T-helper 1 cell treated with Interleukin-12 subunit alpha and Interleukin-12 subunit beta and Interleukin-4 antibody, amounts not matched to agents 30 ng/mL and 1 ng/mL, for 36 hours (primary cell): ENCODE measurements around the gene BDH2. TPM values are rescaled to one million over a fixed set of nuclear protein-coding genes. Genes with fewer than 3 reads are reported as not detected.

Experiments
- intact Hi-C: fragments of 100-400 bp; cut with micrococcal nuclease; formaldehyde crosslinking; loops from one replicate; pipeline ENCODE4 v1.15.1; 2024
- total RNA-seq: library from RNA; stranded (reverse); gene quantifications from 2 replicates; pipeline ENCODE4 v1.2.3, GENCODE V29; 2022

Gene BDH2
- total RNA-seq: 12.3 and 13.9 TPM in 2 replicates

DNA sequence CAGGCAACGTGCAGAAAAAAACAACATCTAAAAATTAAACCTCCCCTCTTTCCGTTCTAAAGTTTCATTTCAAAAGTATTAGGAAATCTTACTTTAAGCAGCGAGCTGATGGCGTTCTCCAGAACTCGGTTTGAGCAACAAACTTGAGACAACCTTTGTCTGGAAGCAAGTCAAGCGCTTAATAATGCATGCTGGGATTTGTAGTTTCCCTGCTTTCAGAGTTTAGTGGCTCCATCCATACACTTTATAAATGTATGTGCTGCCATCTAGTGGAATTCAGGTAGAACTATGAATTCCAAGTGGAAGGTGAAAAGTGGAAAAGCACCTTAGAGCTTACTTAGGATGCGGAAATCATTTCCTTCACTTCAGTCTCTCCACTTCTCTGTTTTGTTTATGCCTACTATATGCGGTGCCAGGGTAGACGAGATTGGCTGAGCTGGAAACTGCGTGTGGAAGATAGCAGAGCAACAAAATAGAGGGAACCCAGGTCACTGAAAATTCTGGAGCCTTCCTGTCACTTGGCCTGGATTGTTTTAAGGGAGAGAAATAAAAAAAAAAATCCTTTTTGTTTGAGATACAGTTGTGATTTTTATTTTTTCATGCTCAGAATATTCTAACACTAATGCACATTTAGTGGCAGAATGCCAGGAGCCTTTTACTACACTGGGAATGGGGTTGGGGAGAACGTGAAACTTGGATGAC, at the start of gene BDH2:
BDH2 (minus strand) TSS at position 144 of the 702 bp plus-strand sequence. CDS start 3,580 bp downstream, outside the sequence.
- intact Hi-C loops: loop anchor here (1.0 to 10.0 kb wide), 16 partner anchors 9 to 843 kb away; partner anchors contain the start of genes CENPE, CISD2, MANBA and SLC39A8

DNA sequence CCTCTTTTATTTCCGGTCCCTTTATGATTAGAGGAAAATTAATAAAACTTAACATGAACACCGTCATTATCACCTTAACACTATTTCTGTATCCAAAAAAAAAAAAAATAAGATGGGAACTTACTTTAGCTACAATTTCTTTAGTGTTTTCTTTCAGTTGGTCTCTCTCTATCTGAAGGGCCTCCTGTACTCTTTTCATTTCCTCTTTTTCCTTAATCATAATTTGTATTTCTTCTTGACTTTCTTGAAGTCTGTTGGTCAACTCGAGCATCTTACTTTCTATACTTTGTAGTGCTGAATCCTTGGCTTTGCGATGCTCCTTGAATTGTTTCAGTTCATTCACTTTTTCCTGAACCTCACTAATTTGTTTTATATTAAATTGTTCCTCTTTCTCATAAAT, 45.3 kb upstream of the BDH2 start:
- intact Hi-C loops: no loop called here

DNA sequence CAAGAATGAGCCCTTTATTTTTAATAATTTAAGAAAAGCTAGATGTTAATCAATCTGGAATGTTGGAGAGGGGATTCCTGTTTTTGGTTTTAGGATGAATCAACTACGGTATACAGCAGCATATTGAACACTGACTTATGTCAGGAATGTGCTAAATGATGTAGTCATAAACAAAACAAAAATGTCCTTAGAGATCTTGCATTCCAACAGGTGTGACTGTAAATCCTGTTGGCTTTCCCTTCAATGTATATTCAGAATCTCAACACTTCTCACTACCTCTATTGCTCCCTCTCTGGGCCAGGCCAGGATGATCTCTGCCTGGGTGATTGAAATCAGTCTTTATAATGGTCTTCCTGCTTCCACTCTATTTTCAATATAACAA, 37.8 kb upstream of the BDH2 start:
- intact Hi-C loops: loop anchor here (2.0 kb wide), 1 partner anchor 61 kb away; the partner anchor contains the start of gene CENPE

DNA sequence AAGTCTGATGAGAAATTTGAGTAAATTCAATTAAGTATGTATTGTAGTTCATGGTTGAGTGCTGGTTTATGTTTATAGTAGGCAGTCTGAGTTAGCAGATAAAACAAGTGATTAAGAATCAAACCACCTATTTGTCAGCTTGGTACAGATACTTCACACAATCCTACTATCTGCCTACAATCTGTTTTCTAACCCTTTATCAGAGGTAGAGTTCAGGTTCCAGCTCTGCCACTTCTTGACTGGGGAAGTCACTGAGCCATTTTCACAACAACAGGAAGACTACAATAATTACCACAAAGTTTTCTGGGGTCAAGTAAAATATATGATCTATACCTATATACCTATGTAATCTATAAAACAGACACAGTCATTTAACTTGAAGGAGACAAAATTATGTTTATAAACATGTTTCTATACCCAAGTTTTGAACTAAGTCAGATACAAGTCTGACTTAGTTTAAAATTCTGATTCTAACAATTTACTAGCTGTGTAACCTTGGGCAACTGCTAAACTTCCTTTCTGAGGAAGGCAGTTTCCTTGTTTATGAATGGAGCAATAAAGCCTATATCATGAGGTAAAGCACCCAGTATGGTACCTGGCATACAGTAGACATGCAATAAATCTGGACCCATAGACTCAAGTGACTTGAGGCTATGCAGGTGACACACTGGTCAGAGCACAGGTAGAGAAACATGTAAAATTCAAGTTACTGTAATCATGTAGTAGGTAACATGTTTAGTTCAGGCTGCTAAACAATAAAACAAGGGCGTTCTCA, 37.2 kb upstream of the BDH2 start:
- intact Hi-C loops: loop anchor here (2.0 kb wide), 1 partner anchor 62 kb away; the partner anchor contains the start of gene CENPE

DNA sequence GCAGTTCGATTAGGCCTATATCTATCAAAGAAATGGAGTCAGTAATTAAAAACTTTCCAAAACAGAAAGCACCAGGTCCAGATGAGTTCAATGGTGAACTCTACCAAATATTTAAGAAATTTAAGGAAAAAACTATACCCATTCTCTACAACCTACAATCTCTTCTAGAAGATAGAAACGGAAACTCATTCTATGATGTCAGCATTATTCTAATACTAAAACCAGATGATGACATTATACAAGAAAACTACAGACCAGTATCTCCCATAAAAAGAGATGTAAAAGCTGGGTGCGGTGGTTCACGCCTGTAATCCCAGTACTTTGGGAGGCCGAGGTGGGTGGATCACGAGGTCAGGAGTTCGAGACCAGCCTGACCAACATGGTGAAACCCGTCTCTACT, 29.5 kb upstream of the BDH2 start:
- intact Hi-C loops: no loop called here

DNA sequence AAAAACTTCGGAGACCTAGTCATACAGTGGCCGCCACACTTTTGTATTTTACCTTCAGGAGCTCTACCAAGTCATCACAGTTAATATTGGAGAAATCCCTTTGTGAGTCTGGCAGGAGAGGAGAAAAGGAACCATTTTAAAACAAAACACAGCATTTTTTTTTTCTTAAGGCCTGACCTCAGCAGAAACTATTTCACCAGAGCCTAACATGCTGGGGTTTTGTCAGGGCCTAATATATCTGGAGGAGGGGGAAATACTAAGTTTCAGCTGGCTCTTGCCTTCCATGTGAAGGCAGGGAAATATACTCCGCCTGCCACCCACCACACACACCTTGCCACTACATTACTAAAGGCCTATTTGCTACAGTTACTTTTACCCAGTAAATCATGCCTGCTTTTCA, 26.5 kb upstream of the BDH2 start:
- intact Hi-C loops: no loop called here

DNA sequence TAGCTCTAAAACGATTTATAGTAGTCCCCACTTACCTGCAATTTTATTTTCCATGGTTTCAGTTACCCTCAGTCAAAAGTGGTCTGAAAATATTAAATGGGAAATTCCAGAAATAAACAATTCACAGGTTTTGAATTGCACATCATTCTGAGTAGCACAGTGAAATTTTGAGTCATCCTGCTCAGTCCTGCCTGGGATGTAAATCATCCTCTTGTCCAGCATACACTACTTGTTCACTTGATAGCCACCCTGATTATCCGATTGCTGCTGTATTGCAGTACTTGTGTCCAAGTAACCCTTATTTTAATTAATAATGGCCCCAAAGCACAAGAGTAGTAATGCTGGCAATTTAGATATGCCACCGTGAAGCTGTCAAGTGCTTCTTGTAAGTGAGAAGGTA, 23.5 kb upstream of the BDH2 start:
- intact Hi-C loops: no loop called here

DNA sequence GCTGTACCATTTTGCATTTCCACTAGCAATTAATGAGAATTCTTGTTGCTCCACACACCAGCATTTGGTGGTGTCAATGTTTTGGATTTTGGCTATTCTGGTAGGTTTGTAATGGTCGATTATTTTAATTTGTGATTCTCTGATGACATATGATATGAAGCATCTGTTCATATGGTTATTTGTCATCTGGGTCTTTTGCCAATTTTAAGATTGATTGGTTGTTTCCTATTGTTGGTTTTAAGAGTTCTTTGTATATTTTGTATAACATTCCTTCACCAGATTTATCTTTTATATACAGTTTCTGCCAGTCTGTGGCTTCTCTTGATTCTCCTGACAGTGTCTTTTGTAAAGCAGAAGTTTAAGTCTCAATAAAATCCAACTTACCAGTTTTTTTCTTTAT, 18.5 kb upstream of the BDH2 start:
- intact Hi-C loops: no loop called here

DNA sequence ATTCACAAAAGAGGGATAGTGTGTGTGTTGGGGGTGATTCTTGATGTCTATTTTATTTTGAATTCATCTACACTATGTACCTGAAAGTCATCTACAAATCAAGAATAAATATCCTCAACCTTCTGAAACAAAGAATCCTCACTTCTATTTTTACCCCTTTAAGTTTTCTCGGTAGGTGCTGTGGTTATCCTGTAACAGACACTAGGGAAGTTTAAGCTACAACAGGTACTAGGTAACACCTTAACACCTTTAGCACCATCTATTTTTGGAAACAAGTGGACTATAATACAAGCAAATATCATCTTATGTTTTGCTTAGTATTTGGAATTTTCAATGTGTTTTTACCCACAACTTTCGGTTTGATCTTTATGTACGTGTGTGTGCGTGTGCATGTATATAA, 12.0 kb upstream of the BDH2 start:
- intact Hi-C loops: no loop called here

DNA sequence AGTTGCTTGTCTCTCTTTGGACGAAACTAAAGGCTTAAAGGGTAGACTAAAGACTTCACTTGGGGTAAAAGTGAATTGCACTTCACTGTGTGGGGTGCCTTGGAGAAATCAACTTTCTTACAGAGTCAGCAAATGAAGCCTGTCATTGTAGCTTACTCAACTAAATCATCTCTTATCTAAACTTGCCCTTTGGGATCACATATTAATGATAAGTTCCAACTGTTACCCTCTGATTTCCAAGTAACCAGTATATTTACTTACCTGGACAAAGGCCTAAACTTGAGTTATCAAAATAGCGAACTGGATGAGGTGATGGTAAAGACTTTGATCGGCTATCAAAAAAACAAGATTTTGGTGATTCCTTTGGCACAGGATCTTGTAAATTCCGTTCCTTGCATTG, 8.9 kb upstream of the BDH2 start:
- intact Hi-C loops: loop anchor here (5.0 kb wide), 1 partner anchor 1366 kb away; no protein-coding TSS in a partner anchor

DNA sequence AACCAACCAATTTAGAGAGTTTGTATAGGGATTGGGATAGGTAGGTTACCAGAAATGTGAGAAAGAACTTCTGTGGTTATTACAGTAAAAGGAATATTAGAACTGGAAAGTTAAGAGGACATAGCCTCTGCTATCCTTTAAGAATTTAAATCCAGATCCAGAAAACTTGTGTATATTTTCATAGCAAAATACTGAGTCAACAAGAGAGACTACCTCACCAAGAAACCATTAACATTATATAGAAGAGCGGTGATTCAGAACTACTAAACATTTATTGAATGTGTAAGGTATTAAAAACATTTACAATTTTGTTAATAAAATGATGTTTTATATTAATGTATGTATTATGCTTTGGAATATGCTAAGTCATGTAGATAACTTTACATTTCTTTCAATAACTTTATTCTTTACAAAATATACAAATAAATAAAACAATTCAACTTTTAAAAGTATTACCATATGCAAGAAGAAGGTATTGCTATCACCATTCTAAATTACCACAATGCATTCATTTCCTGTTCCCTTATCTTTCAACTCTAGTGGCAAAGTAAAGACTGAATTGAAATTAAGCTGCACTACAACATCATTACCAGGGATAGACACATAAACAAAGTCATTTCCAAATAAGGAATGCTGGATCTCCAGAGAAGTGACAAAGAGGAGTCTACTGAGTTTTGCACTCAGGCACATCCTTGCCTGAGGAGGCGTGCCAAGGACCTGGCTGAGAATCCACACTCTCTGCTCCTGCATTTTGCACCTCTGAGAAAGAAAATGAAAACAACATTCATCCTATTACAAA, 6.1 kb upstream of the BDH2 start:
- intact Hi-C loops: loop anchor here (5.0 kb wide), 1 partner anchor 1363 kb away; no protein-coding TSS in a partner anchor

DNA sequence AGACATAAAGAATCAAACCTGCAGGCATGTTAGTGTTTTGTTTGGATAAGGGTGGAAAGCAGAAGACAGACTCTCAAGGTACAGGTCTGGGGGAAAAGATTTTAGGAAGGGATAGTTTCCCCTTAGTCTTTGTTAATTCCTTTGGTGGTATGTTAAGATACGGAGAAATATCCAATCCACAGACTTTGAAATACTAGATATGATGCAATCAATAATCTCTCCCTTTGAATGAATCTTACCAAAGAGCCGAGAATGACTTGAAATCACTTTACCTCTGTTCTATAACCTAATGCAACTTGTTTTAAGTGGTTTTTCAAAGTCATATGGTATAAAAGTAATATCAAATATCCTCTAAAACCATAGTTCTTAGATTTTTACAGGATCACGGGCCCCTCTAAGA, 5.3 kb upstream of the BDH2 start:
- intact Hi-C loops: loop anchor here (5.0 kb wide), 1 partner anchor 1363 kb away; no protein-coding TSS in a partner anchor

DNA sequence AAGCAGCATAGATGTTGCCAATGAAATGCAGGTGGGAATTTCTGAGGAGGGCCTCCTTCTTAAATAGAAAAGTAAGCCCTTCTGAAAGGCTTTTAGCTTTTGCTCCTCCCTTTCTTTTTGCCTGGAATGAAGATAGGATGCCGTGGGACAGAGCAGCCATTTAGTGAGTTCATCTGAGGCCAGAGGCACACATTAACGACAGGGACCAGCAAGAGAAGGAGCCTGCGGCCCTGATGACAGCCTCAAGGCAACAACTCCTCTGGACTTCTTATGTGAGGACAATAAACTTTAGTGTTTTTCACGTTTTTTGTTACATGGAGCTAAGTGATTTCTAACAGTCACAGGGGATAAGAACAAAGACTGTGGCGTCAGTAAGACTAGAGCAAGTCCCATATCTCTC, 1.1 kb upstream of the BDH2 start:
- intact Hi-C loops: no loop called here

DNA sequence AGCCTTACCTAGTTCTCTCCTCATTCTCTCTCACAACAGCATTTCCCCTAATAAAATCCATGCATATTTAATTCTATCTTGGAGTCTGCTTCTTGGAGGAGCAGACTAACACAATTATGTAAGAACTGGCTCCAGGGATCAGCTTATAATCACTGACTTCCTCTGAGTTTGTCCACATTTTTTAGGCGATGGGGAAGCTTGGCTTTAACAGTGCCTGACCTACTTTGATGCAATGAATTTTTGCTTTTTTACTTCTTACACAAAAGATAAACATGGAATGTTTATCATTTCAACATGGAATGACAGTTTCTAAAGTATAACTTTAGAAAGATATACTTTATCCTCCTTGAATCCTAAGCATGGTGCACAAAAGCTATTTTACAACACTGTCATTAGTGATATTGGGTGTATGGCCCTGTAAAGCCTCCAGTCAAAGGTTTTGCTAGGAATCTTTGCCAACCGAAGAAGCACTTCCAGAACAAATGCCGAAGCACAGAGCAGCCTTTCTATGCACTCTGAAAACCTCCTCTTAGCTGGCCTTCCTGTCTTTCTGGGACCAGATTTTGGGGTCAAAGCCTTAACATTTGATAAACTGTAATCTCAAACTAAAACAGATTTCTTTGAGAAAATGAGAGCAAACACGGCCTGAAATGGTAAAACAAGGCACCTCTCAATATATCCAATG, 736 bp downstream of the BDH2 start:
- intact Hi-C loops: loop anchor here (1.0 to 10.0 kb wide), 16 partner anchors 8 to 842 kb away; partner anchors contain the start of genes CENPE, CISD2, MANBA and SLC39A8

DNA sequence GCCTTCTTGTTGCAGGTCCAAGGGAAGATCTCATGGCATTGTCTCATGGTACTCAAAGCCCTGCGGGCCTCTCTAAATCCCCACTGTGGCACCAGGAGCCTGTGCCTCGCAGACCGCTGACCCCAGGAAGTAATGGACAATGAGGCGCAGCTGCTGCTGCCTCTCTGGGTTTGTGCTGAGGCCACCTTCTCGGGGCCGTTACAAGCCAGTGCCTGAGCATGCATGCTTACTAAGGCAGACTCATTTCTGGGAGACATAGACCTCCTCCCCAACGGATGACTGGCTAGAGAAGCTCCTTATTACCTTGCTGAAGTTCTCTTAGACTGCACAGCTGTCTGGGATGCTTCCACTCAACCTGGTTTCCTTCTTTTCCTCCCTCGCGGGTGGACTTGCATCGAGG, 1.3 kb downstream of the BDH2 start:
- intact Hi-C loops: loop anchor here (2.0 to 10.0 kb wide), 4 partner anchors 474 to 836 kb away; no protein-coding TSS in a partner anchor

DNA sequence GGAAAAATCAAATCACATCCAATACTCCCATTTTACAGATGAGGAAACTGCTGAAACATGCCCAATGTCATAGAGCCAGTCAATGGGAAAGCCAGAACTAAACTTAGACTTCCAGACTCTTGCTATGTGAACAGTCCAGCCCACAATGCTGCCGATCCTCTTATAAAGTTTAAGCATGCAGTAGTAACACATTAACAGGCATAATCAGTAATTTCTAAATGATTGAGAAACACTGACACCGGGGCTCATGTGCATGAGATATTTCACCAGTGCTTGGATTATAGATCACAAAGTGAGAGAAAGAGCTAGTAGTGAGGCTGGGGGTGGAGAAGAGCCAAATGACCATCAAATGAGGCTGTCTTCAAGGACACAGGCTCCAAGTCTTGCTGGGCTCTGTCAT, 2.5 kb downstream of the BDH2 start:
- intact Hi-C loops: loop anchor here (10.0 kb wide), 1 partner anchor 838 kb away; no protein-coding TSS in a partner anchor

DNA sequence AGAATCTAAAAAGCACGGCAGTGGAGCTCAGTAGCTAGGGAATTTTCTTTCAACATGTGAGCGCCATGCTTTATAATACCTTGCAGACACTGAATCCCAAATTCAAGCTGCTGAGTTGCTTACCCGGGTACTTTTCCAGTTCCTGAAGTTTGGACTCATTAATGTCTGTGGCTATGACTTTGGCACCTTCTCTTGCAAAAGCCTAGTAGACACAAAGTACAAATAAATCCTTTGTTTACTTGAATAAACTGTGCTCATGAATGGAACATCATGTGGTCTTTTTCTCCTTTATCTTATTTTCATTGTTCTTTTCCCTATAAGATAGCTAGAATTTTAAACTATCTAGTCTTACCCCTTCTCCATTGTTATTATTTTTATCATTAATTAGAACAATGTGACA, 4.6 kb downstream of the BDH2 start:
- intact Hi-C loops: loop anchor here (10.0 kb wide), 1 partner anchor 840 kb away; no protein-coding TSS in a partner anchor

DNA sequence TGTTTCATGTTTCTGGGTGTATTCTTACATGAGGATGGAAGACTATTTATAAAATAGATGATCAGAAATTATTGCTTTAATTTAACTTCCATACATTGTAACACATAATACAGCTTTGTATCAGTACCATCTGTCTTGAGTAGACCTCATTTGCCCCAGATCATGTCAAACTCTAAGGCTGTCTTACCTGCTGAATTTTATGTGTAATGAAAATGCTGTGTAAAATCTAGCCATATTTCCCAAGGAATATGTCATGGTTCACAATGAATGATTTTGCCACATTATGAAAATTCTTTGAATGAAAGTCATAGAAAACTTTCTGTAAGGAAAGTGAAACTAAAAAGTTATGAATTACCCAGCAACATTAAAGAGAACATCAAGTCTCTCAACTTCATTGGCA, 7.4 kb downstream of the BDH2 start:
- intact Hi-C loops: loop anchor here (1.0 to 10.0 kb wide), 5 partner anchors 73 to 1745 kb away; partner anchors contain the start of genes PPP3CA and SLC9B1

DNA sequence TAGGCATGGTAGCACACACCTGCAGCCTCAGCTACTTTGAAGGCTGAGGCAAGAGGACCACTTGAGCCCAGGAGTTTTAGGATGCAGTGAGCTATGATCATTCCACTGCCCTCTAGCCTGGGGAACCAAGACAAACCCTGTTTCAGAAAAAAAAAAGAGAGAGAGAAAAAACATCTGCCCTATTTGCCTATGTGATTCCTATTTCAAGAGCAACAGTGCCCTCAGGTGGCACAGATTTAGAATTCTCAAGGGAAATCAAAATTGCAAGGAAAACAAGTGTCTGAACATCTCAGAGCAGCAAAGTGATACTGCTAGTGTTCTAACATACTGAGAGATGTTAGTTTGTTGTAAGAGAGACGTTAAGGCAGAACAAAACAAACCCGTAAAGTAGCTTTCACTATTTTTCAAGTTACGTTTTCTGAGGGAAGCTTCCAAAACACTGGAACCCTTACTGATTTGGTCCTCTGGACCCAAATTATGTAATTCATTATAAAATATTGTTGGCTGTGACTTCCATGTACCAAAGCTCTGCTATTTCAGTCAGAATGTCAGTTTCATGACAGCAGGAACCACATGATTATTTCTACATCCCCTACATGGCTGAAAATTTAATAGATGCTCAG, 7.9 kb downstream of the BDH2 start:
- intact Hi-C loops: loop anchor here (1.0 to 10.0 kb wide), 14 partner anchors 8 to 1744 kb away; partner anchors contain the start of genes BDH2, PPP3CA, SLC9B1 and SLC9B2

DNA sequence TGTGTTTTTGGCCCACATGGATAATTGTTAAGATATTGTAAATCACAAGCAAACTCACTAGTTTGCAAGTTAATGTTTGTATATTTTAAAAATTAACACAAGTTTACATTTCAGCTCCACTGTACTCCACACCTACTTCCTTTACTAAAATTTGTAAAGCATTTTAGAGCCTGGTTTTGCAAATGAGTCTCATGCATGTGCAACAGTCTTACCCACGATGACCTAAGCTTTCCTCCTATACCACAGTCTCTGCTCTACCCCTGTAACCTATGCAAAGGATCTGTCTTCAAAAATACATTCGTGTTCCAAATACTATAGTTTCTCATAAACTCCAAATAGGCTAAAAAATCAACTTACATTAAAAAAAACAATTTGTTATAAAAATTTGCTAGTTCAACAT, 10.2 kb downstream of the BDH2 start:
- intact Hi-C loops: no loop called here
